ENCODE measurements around the gene RASL11A.
"Not testable (repeated sequence)": the region's sequence is repeated elsewhere in the genome, so short reads cannot be mapped to it uniquely, and the experiment has no call there.

RASL11A gene

DNA sequence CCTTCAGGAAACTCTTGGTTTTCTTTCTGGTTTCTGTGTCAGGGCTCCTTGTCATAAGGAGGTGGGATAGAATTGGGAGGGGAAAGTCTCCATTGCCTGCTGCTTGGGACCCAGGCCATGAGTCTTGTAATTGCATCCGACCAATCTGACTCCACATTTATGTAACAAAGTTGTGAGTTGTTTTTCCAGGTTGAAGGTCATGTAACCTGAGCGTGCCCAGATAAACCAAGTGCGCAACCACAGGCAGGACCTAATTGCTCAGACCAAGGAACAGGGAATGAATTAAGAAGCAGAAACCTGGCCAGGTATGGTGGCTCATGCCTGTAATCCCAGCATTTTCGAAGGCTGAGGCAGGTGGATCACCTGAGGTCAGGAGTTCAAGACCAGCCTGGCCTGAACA is 17.8 kb downstream of the RASL11A start:
- DNase-seq (ENCODE audit: low read depth), result no peak
- TF ChIP-seq, protein P1, sequence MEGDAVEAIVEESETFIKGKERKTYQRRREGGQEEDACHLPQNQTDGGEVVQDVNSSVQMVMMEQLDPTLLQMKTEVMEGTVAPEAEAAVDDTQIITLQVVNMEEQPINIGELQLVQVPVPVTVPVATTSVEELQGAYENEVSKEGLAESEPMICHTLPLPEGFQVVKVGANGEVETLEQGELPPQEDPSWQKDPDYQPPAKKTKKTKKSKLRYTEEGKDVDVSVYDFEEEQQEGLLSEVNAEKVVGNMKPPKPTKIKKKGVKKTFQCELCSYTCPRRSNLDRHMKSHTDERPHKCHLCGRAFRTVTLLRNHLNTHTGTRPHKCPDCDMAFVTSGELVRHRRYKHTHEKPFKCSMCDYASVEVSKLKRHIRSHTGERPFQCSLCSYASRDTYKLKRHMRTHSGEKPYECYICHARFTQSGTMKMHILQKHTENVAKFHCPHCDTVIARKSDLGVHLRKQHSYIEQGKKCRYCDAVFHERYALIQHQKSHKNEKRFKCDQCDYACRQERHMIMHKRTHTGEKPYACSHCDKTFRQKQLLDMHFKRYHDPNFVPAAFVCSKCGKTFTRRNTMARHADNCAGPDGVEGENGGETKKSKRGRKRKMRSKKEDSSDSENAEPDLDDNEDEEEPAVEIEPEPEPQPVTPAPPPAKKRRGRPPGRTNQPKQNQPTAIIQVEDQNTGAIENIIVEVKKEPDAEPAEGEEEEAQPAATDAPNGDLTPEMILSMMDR (IDR thresholded peaks at IDR 0.05; ENCODE audit: insufficient read depth, low read depth, low read length, missing control alignments), result no peak
- H3K4me3 ChIP-seq (ENCODE audit: low read depth, low read length), result no peak overlapping the region

DNA sequence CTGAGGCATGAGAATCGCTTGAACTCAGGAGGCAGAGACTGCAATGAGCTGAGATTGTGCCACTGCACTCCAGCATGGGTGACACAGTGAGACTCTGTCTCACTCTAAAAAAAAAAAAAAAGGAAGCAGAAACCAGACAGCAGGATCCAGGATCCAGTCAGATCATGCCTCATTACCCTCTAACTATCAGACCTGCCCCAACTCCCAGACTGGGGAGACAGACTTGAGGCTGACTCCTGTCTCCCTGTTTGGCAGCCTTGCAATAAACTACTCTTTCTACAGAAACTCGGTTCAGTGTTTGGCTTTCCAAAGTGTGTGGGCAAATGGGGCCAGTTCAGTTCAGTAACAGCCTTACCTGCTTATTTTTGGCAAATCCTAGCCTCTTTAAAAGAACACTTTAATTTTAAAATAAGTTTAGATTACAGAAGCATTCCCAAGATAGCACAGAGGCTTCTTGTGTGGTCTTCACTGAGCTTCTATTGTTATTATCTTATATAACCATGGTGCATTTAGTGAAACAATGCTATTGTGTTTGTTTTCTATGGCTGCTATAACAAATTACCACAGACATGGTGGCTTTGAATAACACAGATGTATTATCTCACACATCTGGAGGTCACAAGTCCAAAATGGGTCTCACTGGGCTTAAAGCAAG is 18.5 kb downstream of the RASL11A start:
- TF ChIP-seq, protein P1 (IDR thresholded peaks at IDR 0.05; ENCODE audit: insufficient read depth, low read depth, low read length, missing control alignments), result no peak
- no peak overlapping the region for H3K4me3 ChIP-seq (ENCODE audit: low read depth, low read length)
- DNase-seq (ENCODE audit: low read depth), result no peak

DNA sequence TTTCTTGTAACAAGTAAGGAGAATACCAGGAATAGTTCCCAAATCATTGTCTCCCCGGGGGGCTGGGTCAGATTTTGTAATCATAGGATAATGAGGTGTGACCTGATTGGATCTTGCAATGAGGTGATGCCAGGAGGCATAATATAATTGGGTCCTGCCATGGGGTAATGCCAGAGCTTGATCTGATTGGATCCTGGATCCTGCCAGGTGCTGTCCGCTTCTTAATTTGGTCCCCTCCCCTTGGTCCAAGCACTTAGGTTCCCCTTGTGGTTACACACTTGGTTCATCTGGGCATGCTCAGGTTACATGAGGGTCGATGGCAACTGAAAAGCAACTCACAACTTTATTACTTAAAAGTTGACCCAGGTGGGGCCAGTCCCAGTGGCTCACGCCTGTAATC is 20.1 kb downstream of the RASL11A start:
- H3K4me3 ChIP-seq (ENCODE audit: low read depth, low read length), result no peak overlapping the region
- TF ChIP-seq, protein P1 (IDR thresholded peaks at IDR 0.05; ENCODE audit: insufficient read depth, low read depth, low read length, missing control alignments), result no peak
- DNase-seq (ENCODE audit: low read depth), result no peak

DNA sequence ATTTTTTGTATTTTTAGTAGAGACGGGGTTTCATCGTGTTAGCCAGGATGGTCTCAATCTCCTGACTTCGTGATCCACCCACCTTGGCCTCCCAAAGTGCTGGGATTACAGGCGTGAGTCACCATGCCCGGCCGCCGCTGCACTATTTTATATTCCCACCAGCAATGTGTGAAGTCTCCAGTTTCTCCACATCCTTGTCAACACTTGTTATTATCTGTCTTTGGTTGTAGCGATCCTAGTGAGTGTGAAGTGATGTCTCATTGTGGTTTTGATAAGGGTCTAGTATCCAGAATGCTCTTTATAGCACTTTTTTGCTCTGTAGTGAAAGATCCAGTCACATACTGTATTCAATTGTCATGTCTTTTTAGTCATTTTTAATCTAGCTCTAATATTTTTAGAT is 21.3 kb downstream of the RASL11A start:
- not testable (repeated sequence) for DNase-seq (ENCODE audit: low read depth); H3K4me3 ChIP-seq (ENCODE audit: low read depth, low read length)

DNA sequence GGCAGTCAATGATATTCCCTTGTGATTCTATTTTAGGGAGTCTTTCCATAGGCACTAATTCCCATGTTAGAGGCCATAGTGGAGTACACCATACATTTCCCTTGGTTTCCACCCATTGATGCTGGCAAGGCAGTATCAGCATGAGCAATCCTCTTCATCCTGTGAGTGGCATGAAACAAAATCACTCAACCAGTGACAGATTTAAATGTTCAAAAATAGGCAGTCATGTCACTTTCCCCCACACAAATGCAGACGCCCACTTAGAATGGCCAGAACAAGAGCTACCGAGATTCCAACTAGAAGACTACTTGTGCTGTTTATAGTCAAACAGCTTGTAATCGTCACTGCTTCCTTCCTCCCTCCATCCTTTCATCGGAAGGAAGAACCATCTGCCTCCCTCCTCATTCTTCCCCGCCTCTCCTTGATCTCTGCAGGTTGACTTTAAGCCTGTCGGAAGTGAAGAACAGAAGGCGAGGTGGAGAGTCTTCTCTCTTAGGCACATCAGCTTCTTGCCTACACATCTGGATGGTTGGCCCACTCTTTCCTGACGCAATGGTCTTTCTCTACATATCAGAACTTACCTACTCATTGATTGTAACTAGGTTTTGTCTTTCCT is 22.6 kb downstream of the RASL11A start:
- DNase-seq (ENCODE audit: low read depth), result no peak
- TF ChIP-seq, protein P1 (IDR thresholded peaks at IDR 0.05; ENCODE audit: insufficient read depth, low read depth, low read length, missing control alignments), result no peak
- H3K4me3 ChIP-seq (ENCODE audit: low read depth, low read length), result no peak overlapping the region

DNA sequence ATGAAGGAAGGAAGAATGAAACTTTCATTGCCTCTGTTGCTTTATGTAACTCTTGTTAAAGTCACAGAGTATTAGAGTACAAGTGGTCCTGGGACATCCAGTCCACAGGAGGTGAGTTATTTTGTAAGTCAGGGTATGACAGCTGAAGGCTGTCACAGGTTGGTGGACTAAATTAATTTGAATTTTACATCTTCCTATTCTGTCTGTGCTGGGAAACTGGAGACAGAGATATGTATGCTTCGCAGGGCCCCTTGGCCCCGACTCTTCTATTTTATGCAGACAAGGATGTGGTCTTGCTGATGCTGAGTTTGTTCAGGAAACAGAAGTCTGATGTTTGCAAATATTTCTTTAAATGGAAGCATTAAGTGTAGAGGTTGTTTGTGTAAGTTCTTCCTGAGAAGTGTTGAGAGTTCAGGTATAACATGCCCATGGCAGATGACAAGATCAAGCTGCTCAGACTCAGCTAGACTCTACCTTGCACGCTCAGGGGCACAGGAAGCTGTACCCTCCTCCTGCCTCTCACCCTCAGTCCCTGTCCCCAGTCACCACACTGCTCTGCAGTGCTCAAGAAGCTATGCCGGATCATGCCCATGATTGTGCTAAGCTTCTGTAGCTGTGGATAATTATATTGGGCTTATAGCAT is 23.4 kb downstream of the RASL11A start:
- H3K4me3 ChIP-seq (ENCODE audit: low read depth, low read length), result no peak overlapping the region
- TF ChIP-seq, protein P1 (IDR thresholded peaks at IDR 0.05; ENCODE audit: insufficient read depth, low read depth, low read length, missing control alignments), result no peak

DNA sequence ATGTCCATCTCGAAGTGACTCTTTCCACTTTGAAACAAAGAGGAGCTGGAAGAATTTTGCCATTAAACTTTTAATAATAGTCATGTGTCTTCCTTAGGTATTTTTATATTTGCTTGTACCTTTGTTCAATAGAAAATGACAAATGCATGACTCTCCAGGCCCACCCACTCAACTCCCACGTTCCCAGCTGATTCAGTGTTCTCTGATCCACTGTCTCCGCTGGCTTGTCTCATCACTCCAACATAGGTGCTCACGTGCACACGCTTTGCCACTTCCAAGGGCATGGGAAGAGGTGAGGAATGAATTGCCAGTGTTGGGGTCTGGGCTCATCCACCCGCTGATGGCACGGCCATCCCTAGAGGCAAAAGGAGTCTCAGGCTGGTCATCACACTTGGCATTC is 24.5 kb downstream of the RASL11A start:
- TF ChIP-seq, protein P1 (IDR thresholded peaks at IDR 0.05; ENCODE audit: insufficient read depth, low read depth, low read length, missing control alignments), result no peak
- H3K4me3 ChIP-seq (ENCODE audit: low read depth, low read length), result no peak overlapping the region

More for the DNA sequence above, 23.4 kb downstream of the RASL11A start:
- no peak for DNase-seq (ENCODE audit: low read depth)

More for the DNA sequence above, 24.5 kb downstream of the RASL11A start:
- DNase-seq (ENCODE audit: low read depth), result no peak

Measured in GM12865 (cell line).